NCI-H526 (cell line): ENCODE measurements around the gene NPAS3.

Experiments
- DNase-seq, 2 experiments: peaks; one replicate each; lab custom pipeline; 2025; lab: John Stamatoyannopoulos, UW

The NPAS3 gene

GRCh38 chr14:33010495-33010894 lies 71.8 kb downstream of the NPAS3 start:
- DNase-seq, result no peak

GRCh38 chr14:33014710-33015109 lies 76.0 kb downstream of the NPAS3 start:
- DNase-seq, result no peak

GRCh38 chr14:33016613-33017012 lies 77.9 kb downstream of the NPAS3 start:
- DNase-seq, result peak in 1 of 2 experiments; percentile 21

DNA sequence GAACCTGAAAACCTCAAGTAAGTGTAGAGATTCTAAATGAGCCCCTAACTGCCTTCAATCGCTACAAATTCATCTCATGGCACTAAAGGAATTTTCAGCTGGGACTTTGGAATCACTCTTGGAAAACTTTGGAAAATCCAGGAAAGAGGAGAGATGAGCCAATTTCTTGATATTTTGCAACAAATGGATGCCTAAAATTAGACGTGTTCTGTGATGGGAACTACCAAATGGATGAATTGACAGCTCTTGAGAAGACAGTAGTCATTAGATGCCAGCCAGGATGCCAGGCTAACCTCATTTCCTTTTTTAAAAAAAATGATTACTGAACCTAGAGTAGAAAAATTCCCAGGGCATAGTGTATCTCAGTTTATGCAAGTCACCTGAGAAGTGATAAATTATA lies 78.3 kb downstream of the NPAS3 start:
- DNase-seq, result no peak

- DNase-seq, result no peak
Observed at GRCh38 chr14:33019346-33019745, 80.7 kb downstream of the NPAS3 start.

DNA sequence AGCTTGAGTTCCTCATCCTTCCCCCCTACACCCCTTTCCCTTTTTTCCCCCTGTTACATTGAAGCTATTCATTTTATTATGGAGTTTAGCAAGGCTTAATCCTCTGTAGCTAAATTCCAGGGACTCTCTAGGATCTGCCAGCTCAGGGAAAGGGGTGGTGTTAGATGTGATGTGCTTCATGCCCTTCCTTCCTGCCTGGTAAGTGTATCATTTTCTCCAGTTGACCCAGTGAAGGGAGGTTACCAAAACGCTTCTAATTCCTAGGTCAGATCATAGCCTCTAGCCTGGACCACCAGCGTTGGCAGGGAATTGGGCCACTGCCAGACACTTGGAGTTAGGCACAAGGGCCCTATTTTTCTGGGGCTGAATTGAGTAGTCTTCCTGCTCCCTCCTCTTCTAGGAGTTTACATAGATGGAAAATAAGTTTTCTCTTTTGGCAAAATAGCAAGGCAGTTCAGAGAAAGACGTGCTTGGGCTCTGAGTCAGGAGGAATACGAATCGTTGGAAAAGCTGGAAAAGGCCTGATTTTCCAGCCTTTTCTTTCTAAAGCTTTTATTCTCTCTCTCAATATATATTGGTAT lies 88.3 kb downstream of the NPAS3 start:
- no peak for DNase-seq

DNA sequence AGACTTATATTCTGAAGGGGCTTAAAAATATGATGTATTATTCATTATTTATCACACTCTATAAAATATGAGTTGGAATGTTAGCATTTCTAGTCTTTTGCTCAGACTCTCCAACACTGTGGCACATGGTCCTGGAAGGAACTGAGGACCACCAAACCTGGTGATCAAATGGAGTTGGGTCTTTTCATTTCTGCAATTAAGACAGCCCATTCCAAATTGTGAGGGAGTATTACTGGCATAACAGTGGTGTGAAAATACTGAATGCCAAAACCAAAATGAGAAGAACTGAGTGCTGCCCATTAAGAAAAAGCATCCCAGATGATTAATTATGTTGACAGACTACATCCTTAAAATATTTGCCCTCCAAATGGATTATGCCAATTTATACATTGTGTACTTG lies 90.8 kb downstream of the NPAS3 start:
- no peak for DNase-seq

- no peak for DNase-seq
Observed at GRCh38 chr14:33030386-33030785, 91.7 kb downstream of the NPAS3 start.

DNA sequence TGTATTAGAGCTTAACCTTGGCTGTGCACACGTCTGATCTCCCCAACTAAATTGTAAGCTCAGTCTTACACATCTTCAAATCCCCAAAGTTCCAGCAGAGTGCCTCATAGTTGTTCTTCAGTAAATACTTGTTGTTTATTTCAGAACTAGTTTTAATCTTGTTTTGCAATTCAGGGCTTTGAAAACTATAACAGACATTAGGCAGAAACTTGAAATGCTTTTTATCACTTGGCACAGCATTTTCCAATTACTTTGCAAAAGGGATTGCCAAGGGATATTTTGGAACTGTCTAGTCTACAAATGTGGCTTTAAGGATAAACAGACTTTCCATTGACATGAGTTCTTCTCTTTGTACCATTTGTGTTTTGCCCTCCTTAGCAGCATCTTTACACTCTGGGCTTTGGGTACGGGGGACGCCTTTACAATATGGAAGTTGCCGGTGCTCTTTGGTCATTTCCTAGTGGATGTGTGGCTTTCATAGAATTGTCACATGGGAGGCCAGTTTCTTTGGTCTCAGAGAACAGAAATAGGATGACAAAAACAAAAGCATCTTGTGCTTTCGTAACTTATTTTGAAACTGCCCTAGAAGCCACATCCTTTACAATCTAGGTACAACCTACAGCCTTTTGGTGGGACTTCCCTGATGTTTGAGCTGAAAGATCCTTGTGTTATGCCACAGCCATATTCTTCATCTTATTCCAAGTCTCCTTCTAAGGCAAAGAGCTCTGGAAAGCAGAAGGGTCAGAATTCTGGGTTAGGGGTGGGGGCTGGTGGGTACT lies 96.9 kb downstream of the NPAS3 start:
- DNase-seq, result no peak

DNA sequence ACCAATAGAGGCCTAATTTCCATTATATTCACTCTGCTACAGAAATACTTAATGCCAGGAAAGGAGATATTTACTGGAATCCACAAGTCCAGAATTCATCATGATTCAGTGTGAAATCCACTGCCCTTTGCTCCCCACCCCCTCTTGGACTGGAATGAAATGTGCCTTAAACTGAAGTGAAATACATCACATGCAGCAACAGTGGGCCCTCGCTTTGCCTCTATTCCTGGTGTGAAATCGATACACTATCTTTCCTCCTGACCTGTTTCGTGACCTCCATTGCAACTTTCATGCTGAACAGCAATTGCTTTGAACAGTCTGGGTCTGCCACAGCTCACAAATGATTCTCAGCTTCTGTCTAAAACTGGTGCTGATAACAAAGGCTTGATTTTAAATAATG lies 100.6 kb downstream of the NPAS3 start:
- DNase-seq, result no peak

- peak; percentile 9 to 17 for DNase-seq
Observed at GRCh38 chr14:33040372-33041140, 101.9 kb downstream of the NPAS3 start.

GRCh38 chr14:33042591-33042990 lies 103.9 kb downstream of the NPAS3 start:
- DNase-seq, result no peak

GRCh38 chr14:33045760-33046159 lies 107.1 kb downstream of the NPAS3 start:
- DNase-seq, result no peak

DNA sequence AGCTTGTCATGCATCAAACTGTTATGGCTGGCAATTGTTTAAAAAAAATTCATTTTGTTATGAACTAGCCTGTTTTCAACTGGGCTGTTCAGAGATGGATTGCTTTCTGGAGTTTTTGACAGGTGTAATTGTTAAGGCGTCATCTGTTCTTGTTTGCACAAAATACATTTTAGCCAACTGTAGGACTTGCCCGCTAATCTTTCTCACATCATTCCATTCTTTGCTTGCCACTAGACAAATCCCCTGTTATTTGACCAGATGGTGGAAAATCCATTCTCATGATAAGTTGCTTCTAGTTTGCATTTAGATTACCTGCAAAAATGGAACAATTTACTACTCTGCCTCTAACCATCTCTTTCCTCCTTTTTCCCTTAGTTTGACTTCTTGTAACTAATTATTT lies 114.3 kb downstream of the NPAS3 start:
- no peak for DNase-seq

DNA sequence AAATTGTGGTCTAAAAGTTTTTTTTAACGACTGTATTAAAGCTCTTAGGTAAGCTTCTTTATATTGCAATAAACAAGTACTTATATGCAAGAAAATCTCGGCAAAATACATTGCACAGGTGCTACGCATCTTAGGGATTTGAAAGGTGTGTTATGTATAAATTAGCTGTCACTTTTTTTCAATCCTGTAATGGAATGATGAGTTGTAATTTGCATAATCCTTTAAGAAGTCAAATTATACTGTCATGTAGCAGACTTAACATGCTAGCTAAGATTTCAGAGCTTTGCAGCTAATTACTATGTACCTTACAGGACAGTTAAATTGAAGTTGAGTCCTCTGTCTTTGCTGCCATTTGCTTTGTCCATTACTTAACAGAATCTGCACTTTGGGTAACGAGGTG lies 117.5 kb downstream of the NPAS3 start:
- no peak for DNase-seq

DNA sequence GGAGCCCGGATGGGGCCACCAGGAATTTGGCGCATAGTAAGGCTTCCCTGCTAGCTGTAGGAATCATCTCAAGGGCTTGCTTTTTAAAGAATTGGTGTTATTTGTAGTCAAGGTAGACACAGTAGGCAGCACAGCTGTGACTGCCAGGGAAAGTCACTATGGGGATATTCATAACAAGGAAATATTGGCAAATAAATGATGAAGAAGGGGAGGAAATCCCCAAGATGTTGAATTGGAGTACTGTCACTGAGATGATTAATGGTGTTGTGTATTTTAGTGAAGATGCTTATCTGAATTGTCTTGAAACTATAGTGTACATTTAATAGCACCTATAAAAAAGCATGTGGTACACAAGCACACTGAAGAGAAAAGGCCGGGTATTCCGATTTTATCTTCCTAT lies 118.9 kb downstream of the NPAS3 start:
- DNase-seq, result no peak

- DNase-seq, result no peak
Observed at GRCh38 chr14:33061667-33062325, 123.1 kb downstream of the NPAS3 start.

DNA sequence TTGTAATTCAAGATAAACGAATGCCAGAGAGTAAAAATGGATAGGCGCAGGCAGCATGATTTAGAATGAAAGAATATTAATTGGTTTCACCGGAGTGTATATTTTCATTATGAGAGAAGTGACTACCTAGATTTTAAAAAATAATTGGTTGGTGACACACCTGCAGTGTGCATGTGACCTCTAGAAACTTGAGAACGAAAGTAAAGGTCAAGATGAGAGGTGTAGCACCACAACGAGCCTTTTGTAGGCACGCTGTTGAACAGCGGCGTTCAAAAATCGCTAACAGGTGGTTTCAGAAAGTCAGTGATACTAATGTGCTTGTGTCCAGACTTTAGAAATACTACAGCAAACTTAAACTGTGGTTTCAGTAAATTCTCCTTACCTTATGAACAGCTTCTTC lies 123.8 kb downstream of the NPAS3 start:
- no peak for DNase-seq

- no peak for DNase-seq
Observed at GRCh38 chr14:33062881-33063280, 124.2 kb downstream of the NPAS3 start.

DNA sequence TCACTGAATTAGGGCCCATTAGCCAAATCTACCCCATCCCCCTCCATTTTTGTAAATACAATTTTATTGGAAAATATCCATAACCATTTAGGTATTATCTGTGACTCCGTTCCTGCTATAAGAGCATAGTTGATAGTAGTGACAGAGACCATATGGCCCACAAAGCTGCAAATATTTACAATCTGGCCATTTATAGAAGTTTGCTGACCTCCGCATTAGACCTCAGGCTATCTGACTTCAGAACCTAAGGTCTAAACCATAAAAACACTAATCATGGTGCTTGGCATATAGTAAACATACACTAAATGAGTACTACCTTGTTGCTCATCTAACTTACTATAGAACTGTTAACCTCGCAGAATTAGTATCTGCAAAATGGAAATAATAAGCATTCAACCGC lies 124.8 kb downstream of the NPAS3 start:
- no peak for DNase-seq

DNA sequence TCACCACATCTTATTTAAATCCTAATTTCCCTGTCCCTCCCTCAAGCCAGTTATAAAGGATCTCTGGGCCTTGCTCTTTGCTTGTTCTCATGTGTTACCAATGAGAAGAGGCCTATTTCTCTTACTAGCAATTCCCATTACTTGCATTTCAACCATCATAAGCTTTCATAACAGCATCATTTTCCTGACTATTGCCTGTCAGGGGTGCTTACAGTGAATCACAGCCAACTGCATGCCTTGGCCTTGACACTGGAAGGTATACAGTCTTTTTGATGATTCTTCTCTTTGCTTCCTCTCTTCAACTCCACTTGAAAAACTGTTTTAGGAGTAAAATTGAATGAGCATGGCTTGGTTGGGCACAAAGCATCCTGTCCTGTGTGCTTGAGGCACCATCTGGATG lies 127.0 kb downstream of the NPAS3 start:
- no peak for DNase-seq

GRCh38 chr14:33068040-33068439 lies 129.4 kb downstream of the NPAS3 start:
- DNase-seq, result no peak

DNA sequence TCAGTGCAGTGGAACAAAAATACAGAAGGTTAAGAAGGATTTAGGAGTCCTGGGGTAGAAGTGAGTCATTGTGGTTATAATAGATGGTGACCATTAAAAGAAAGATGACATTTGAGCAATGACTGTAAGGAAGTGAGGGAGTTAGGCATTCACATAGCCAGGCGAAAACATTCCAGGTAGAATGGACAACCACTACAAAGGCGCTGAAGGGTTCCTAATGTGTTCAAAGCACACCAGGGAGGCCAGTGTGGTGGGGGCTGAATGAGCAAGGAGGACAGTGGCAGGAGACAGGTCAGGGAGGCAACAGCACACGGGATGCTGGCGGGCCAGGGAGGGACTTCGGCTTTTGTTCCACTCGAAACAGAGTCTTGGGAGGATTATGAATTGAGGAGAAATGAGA lies 129.9 kb downstream of the NPAS3 start:
- no peak for DNase-seq
